GM18517 (cell line): ENCODE results near the gene INSM1.
"Not testable (repeated sequence)": the region's sequence is repeated elsewhere in the genome, so short reads cannot be mapped to it uniquely, and the experiment has no call there.

Experiments
- ATAC-seq: cut with Tn5 transposase; IDR thresholded peaks from one replicate; pipeline ENCODE4 v1.9.1; 2021; ENCODE audit warnings: mild to moderate bottlenecking, moderate library complexity; ENCODE audit not compliant: unreplicated experiment

The INSM1 gene

GRCh38 chr20:20367575-20368417 lies at the start of gene INSM1:
INSM1 (plus strand) TSS chr20:20368104; CDS start chr20:20368268, 164 bp downstream.
- no peak for ATAC-seq

- no peak for ATAC-seq
These were observed 49.3 kb upstream of the INSM1 start for GRCh38 chr20:20318365-20319161.

GRCh38 chr20:20321134-20321533 lies 46.8 kb upstream of the INSM1 start:
- no peak for ATAC-seq

- no peak for ATAC-seq
These were observed 46.0 kb upstream of the INSM1 start for GRCh38 chr20:20321917-20322316.

- no peak for ATAC-seq
These were observed 45.0 kb upstream of the INSM1 start for GRCh38 chr20:20322912-20323311.

- ATAC-seq, result no peak
These were observed 40.2 kb upstream of the INSM1 start for GRCh38 chr20:20327746-20328145.

- ATAC-seq, result no peak
These were observed 38.3 kb upstream of the INSM1 start for GRCh38 chr20:20329564-20329963.

- no peak for ATAC-seq
These were observed 36.7 kb upstream of the INSM1 start for GRCh38 chr20:20331156-20331555.

GRCh38 chr20:20331817-20332216 lies 36.1 kb upstream of the INSM1 start:
- no peak for ATAC-seq

GRCh38 chr20:20333866-20334265 lies 34.0 kb upstream of the INSM1 start:
- peak; percentile 19 for ATAC-seq

- ATAC-seq, result peak; percentile 98
These were observed 33.4 kb upstream of the INSM1 start for GRCh38 chr20:20334489-20334888.

GRCh38 chr20:20338133-20338730 lies 29.7 kb upstream of the INSM1 start:
- no peak for ATAC-seq

- no peak for ATAC-seq
These were observed 27.5 kb upstream of the INSM1 start for GRCh38 chr20:20340443-20340842.

- no peak for ATAC-seq
These were observed 26.5 kb upstream of the INSM1 start for GRCh38 chr20:20341371-20341770.

- ATAC-seq, result no peak
These were observed 25.8 kb upstream of the INSM1 start for GRCh38 chr20:20342066-20342465.

GRCh38 chr20:20343932-20344331 lies 24.0 kb upstream of the INSM1 start:
- ATAC-seq, result no peak

- no peak for ATAC-seq
These were observed 23.4 kb upstream of the INSM1 start for GRCh38 chr20:20344476-20344875.

- ATAC-seq, result no peak
These were observed 14.3 kb upstream of the INSM1 start for GRCh38 chr20:20353576-20353975.

- ATAC-seq, result not testable (repeated sequence)
These were observed 12.4 kb upstream of the INSM1 start for GRCh38 chr20:20355503-20355902.

GRCh38 chr20:20358801-20359200 lies 9.1 kb upstream of the INSM1 start:
- ATAC-seq, result no peak

GRCh38 chr20:20359628-20360027 lies 8.3 kb upstream of the INSM1 start:
- ATAC-seq, result no peak

GRCh38 chr20:20360464-20360863 lies 7.4 kb upstream of the INSM1 start:
- ATAC-seq, result no peak
